Measurements from ENCODE around the gene PACRG.

Gene PACRG

GRCh38 chr6:163341224-163342061 lies 613.7 kb downstream of the PACRG start:
- no peak for DNase-seq (ENCODE audit: low read depth)
- no peak overlapping the region for H3K4me3 ChIP-seq (ENCODE audit: control insufficient read depth, low read depth, low read length)
- no peak for TF ChIP-seq CTCF (IDR thresholded peaks at IDR 0.05; ENCODE audit: control insufficient read depth, insufficient read depth, low read depth, low read length, missing control alignments)

- no peak for DNase-seq (ENCODE audit: low read depth)
- no peak overlapping the region for H3K4me3 ChIP-seq (ENCODE audit: control insufficient read depth, low read depth, low read length)
- no peak for TF ChIP-seq CTCF (IDR thresholded peaks at IDR 0.05; ENCODE audit: control insufficient read depth, insufficient read depth, low read depth, low read length, missing control alignments)
These were observed 615.1 kb downstream of the PACRG start for GRCh38 chr6:163342571-163343539.

- no peak for TF ChIP-seq CTCF (IDR thresholded peaks at IDR 0.05; ENCODE audit: control insufficient read depth, insufficient read depth, low read depth, low read length, missing control alignments)
- DNase-seq (ENCODE audit: low read depth) = no peak
- H3K4me3 ChIP-seq (ENCODE audit: control insufficient read depth, low read depth, low read length) = no peak overlapping the region
These were observed 615.8 kb downstream of the PACRG start for GRCh38 chr6:163343609-163344008.

- TF ChIP-seq CTCF (IDR thresholded peaks at IDR 0.05; ENCODE audit: control insufficient read depth, insufficient read depth, low read depth, low read length, missing control alignments) = no peak
These were observed 616.6 kb downstream of the PACRG start for GRCh38 chr6:163344411-163344810.

GRCh38 chr6:163345931-163346330 lies 618.2 kb downstream of the PACRG start:
- no peak for DNase-seq (ENCODE audit: low read depth)
- TF ChIP-seq CTCF (IDR thresholded peaks at IDR 0.05; ENCODE audit: control insufficient read depth, insufficient read depth, low read depth, low read length, missing control alignments) = no peak
- no peak overlapping the region for H3K4me3 ChIP-seq (ENCODE audit: control insufficient read depth, low read depth, low read length)

More at GRCh38 chr6:163344411-163344810, 616.6 kb downstream of the PACRG start:
- H3K4me3 ChIP-seq (ENCODE audit: control insufficient read depth, low read depth, low read length) = no peak overlapping the region
- DNase-seq (ENCODE audit: low read depth) = no peak

GRCh38 chr6:163346497-163346961 lies 618.8 kb downstream of the PACRG start:
- DNase-seq (ENCODE audit: low read depth) = no peak
- H3K4me3 ChIP-seq (ENCODE audit: control insufficient read depth, low read depth, low read length) = no peak overlapping the region
- no peak for TF ChIP-seq CTCF (IDR thresholded peaks at IDR 0.05; ENCODE audit: control insufficient read depth, insufficient read depth, low read depth, low read length, missing control alignments)
